IPS DF 6.9 (cell line): ENCODE data around the gene DOCK2.
"Not testable (repeated sequence)": the region's sequence is repeated elsewhere in the genome, so short reads cannot be mapped to it uniquely, and the experiment has no call there.

Experiments used
- DNase-seq: peaks from one replicate; pipeline ENCODE4 v3.0.0-alpha.2; 2013; ENCODE audit warnings: low read depth, low spot score
- H3K27ac ChIP-seq: one replicate; pipeline ENCODE4 v1.5.1; 2013; ENCODE audit warnings: low read length, control low read depth
- H3K27me3 ChIP-seq: 2 replicates; pipeline ENCODE4 v1.6.1; 2013; ENCODE audit warnings: mild to moderate bottlenecking, low read length; ENCODE audit not compliant: control insufficient read depth, insufficient read depth
- H3K36me3 ChIP-seq: 2 replicates; pipeline ENCODE4 v1.6.1; 2013; ENCODE audit warnings: low read length; ENCODE audit not compliant: control insufficient read depth, insufficient read depth
- H3K4me1 ChIP-seq: 2 replicates; pipeline ENCODE4 v1.6.1; 2013; ENCODE audit warnings: low read length; ENCODE audit not compliant: control insufficient read depth, insufficient read depth
- H3K4me3 ChIP-seq: 2 replicates; pipeline ENCODE4 v1.5.1; 2013; ENCODE audit warnings: mild to moderate bottlenecking, low read length
- H3K9me3 ChIP-seq: 2 replicates; pipeline ENCODE4 v1.6.1; 2013; ENCODE audit warnings: low read length, inconsistent platforms; ENCODE audit not compliant: control insufficient read depth, insufficient read depth
- WGBS: extraction: QIAGEN DNeasy Blood & Tissue Kit; methylation state at CpG from one replicate; pipeline ENCODE4 v1.1.7; 2013; ENCODE audit warnings: mixed read lengths, missing lambda C conversion rate; ENCODE audit not compliant: insufficient read length, insufficient coverage; 5-methylcytosine and 5-hydroxymethylcytosine counted together

Gene DOCK2

DNA sequence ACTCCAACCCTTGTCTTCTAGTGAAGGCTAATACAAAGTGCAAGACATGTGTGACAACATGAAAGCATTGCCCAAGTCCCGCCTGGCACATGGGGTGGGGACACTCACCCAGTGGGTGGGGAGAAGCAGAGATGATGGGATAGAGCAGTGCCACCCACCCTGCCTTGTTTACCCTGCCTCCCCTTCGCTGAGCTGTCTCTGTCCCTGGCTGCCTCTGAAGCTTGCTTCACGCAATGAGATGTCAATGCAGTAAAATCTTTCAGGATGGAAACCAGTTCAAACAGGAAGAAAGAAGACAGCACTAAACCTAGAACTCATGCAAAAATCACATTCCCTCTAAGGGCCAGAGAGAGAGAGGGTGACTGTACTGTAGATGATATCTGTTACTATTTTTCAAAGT, 195.2 kb downstream of the DOCK2 start:
- H3K4me3 ChIP-seq: no peak overlapping the region
- DNase-seq: no peak
- H3K27me3 ChIP-seq: no peaks in the 10 kb centered on the region
- WGBS: no CpG with 5 or more reads among the region's 3 CpGs
- no peaks in the 10 kb centered on the region for H3K4me1 ChIP-seq
- no peaks in the 10 kb centered on the region for H3K9me3 ChIP-seq
- H3K27ac ChIP-seq: no peak overlapping the region
- H3K36me3 ChIP-seq: no peaks in the 10 kb centered on the region

DNA sequence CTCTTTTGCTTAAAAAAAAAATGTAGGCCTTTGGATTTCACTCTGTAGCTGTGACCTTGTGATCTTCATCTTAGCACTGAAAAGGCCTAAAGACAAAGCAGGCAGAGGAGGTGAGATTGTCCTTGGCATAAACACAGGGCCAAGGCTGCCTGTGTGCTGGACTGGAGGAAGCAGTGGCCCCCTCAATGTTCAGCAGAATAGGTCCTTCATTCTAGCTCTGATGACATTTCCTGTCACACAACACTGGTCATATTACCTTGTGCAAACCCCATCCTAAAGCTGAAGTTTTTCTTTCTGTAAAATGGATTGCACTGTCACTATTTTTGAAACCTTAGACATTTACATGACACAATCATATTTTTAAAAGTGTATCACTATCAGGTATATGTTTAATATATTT, 195.8 kb downstream of the DOCK2 start:
- Histone ChIP-seq H3K4me3 (no peak overlapping the region), H3K27ac (no peak overlapping the region)
- no peak for DNase-seq

DNA sequence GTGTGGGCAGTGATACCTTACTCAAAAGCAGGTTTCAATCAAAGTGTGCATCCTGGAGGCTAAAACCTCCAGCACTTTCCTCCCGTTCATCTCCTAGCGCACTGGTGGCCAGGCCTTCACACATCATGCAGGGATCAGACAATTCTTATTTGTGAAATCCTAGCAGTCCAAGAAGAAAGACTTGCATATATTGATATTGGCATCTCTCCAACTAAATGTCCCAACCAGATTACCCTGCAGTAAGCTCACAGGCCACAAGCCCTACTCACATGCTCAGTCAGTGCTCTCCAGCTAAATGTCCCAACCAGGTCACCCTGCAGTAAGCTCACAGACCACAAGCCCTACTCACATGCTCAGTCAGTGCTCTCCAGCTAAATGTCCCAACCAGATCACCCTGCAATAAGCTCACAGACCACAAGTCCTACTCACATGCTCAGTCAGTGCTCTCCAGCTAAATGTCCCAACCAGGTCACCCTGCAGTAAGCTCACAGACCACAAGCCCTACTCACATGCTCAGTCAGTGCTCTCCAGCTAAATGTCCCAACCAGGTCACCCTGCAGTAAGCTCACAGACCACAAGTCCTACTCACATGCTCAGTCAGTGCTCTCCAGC, 196.7 kb downstream of the DOCK2 start:
- H3K27ac ChIP-seq, H3K9me3 ChIP-seq, DNase-seq, H3K4me3 ChIP-seq, H3K27me3 ChIP-seq, H3K36me3 ChIP-seq, H3K4me1 ChIP-seq: not testable (repeated sequence)
- no CpG with 5 or more reads among the region's 2 CpGs for WGBS

More for the DNA sequence above, 195.8 kb downstream of the DOCK2 start:
- Histone ChIP-seq H3K36me3 (no peaks in the 10 kb centered on the region), H3K27me3 (no peaks in the 10 kb centered on the region), H3K9me3 (no peaks in the 10 kb centered on the region), H3K4me1 (no peaks in the 10 kb centered on the region)

DNA sequence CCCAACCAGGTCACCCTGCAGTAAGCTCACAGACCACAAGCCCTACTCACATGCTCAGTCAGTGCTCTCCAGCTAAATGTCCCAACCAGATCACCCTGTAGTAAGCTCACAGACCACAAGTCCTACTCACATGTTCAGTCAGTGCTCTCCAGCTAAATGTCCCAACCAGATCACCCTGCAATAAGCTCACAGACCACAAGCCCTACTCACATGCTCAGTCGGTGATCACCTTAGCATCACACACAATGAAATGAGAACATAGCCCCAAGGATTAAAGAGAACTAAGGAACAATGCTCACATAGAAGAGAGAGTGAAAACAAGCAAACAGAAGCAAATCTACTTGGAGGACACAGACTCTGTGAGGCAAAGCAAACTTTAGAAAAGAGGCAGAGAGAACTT, 197.5 kb downstream of the DOCK2 start:
- H3K9me3 ChIP-seq, H3K36me3 ChIP-seq, DNase-seq, H3K4me3 ChIP-seq, H3K4me1 ChIP-seq, H3K27me3 ChIP-seq, H3K27ac ChIP-seq: not testable (repeated sequence)
- WGBS: no CpG with 5 or more reads among the region's 1 CpG

DNA sequence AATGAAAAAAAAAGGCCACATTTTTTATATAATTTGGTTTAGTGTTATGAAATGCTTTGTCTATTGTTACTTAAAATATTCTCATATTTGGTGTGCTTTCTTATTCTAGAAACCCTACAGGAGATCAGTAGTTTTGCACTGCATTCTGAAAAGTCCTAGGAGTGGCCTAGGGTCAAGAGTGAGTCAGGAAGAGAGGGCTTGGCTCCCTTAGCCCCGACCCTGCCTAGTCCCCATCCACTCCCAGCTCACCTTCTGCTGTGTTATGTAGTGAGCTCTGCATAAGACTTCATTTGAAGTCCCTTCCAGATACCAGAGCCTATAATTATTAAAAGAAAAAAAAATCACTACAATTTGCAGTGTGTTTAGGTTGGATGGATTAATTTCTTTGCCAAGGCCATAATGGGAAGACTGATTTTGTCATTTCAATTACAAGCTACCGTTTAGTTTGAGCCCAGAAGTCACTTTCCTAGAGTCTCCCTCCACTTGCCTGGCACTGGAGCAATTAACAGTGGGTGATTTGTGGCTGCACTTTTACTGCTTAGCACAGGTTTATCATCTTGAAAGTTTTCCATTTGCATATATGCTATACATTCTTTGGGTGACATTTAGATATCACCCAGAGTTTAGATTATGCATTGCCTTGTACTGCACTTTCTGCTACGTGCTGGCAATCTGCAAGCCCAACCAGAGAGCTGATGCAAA, 199.9 kb downstream of the DOCK2 start:
- no peaks in the 10 kb centered on the region for H3K4me1 ChIP-seq
- no CpG with 5 or more reads among the region's 3 CpGs for WGBS
- DNase-seq: no peak
- H3K27me3 ChIP-seq: no peaks in the 10 kb centered on the region
- no peaks in the 10 kb centered on the region for H3K36me3 ChIP-seq
- no peaks in the 10 kb centered on the region for H3K9me3 ChIP-seq
- H3K4me3 ChIP-seq: no peak overlapping the region
- H3K27ac ChIP-seq: no peak overlapping the region

DNA sequence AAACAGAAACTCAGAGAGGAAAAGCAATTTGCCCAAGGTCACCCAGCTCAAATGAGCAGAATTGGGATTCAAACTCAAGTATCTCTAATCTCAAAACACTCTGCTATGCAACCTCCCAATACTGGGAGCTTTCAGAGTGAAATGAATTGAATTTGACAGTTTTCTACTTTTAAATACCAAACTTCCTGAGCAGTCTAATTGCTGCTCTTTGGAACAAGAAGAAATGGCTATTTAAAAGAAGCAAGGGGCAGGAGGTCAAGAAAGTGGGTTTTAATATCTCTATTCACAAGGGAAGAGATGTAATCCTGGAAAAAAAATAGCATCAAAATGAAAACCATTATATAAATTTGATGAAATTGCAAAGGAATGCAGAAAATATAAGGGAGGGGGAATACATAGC, 200.6 kb downstream of the DOCK2 start:
- DNase-seq: no peak
- Histone ChIP-seq H3K27ac (no peak overlapping the region), H3K27me3 (no peaks in the 10 kb centered on the region), H3K36me3 (no peaks in the 10 kb centered on the region), H3K9me3 (no peaks in the 10 kb centered on the region), H3K4me3 (no peak overlapping the region), H3K4me1 (no peaks in the 10 kb centered on the region)

DNA sequence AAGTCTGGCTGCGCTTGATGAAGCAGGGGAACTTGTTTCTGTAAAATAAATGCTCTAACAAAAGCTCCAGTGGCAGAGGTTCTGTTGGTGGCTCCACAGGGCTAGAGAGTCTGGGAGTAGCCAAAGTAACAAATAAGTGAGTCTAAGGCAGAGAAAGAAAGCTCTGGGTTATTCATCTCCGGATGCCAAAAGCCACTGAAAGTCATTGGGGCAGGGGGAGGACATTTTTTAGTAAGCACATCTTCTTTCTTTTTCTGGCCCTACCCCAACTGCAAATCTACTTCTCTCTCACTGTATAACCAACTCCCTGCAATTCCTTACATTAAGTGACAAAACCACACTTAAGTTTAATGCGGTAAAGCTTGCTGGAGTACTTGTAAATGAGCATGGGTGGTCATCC, 201.6 kb downstream of the DOCK2 start:
- no peak overlapping the region for H3K27ac ChIP-seq
- H3K27me3 ChIP-seq: no peaks in the 10 kb centered on the region
- DNase-seq: no peak
- no peaks in the 10 kb centered on the region for H3K9me3 ChIP-seq
- no peak overlapping the region for H3K4me3 ChIP-seq
- no peaks in the 10 kb centered on the region for H3K36me3 ChIP-seq
- H3K4me1 ChIP-seq: no peaks in the 10 kb centered on the region
- no CpG with 5 or more reads among the region's 3 CpGs for WGBS

DNA sequence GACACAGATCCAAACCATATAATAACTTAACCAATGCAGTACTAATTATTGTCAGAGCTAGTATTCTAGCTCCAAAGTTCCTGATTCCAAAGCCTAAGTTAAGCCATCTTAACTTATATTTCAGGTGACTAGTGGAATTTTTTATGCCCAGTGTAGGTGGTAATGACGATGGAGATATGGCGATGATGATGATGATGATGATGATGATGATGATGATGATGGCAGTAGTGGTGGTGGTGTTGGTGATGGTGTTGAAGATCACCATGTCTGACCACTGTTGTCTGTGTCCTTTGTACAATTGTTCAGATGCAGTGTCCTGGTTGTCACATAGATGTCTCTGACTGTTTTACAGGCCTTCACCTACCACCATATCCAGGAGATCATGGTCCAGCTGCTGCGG, 203.3 kb downstream of the DOCK2 start:
- Histone ChIP-seq H3K27me3 (no peaks in the 10 kb centered on the region), H3K4me3 (no peak overlapping the region), H3K4me1 (no peaks in the 10 kb centered on the region), H3K27ac (no peak overlapping the region), H3K36me3 (no peaks in the 10 kb centered on the region), H3K9me3 (no peaks in the 10 kb centered on the region)
- no peak for DNase-seq
- WGBS: no CpG with 5 or more reads among the region's 3 CpGs

DNA sequence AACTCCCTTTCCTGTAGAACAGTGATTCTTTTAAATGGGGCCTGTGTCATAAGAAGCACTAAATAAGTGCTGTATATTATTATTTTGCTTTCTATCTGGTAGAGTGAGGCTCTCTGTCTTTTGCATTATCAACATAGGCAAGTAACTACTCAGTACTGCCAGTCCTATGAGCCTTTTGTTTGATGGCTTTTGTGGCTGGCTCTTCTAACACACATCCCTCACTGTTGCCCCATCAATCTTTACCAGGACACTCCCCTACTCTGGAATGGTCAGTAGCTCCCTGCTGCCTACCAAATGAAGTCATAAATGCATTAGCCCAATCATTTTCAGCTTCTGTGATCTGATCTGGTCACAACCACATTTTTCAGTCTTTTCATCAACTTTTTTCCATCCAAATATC, 205.6 kb downstream of the DOCK2 start:
- H3K36me3 ChIP-seq: no peaks in the 10 kb centered on the region

DNA sequence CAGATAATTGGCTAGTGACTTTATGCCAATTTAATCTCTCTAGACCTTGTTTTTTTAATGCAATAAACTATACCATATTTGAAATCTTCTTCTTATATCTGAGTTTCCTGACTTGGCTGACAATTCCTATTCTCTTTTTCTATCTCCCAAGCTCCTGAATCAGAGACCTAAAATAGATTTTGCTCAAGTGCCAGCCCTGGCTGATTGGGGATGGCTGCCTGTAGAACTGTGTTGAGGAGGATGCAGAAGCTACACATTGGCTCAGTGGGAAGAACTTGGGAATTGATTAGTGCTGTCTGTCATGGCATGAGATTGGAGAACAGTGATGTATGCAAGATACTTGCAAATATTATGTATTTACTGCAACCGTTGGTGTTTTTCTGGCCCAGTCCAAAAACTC, 210.4 kb downstream of the DOCK2 start:
- H3K36me3 ChIP-seq: no peaks in the 10 kb centered on the region
- H3K9me3 ChIP-seq: peaks cover 3% of the 10 kb centered on the region; the same call in 1 of the 2 replicates
- no peak overlapping the region for H3K27ac ChIP-seq
- no CpG with 5 or more reads among the region's 1 CpG for WGBS
- no peak overlapping the region for H3K4me3 ChIP-seq
- no peaks in the 10 kb centered on the region for H3K27me3 ChIP-seq
- DNase-seq: no peak
- no peaks in the 10 kb centered on the region for H3K4me1 ChIP-seq

More for the DNA sequence above, 205.6 kb downstream of the DOCK2 start:
- no peaks in the 10 kb centered on the region for H3K4me1 ChIP-seq
- H3K4me3 ChIP-seq: no peak overlapping the region
- no peak overlapping the region for H3K27ac ChIP-seq
- H3K27me3 ChIP-seq: no peaks in the 10 kb centered on the region
- H3K9me3 ChIP-seq: no peaks in the 10 kb centered on the region
- DNase-seq: no peak

DNA sequence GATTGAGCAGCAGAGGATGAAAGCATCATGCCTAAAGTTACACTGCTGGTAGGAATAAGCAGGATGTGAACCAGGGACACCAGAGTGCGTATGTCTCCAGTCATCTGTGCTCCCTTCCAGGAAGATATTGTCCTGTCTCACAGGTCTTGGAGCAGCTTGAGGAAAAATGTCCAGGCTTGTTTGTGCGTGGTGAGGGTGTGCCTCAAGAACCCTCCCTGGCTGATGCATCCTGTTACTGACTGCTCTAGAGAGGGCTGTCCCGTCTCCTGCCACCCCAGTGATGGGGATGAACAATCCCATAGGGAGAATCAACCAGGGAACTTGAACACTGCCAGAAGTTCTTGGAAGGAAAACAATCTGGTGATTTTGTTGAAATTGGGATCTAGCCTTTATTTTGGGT, 211.2 kb downstream of the DOCK2 start:
- H3K9me3 ChIP-seq: peaks cover 3% of the 10 kb centered on the region; the same call in 1 of the 2 replicates
- DNase-seq: no peak
- no peak overlapping the region for H3K4me3 ChIP-seq
- H3K36me3 ChIP-seq: no peaks in the 10 kb centered on the region
- no peaks in the 10 kb centered on the region for H3K27me3 ChIP-seq
- H3K27ac ChIP-seq: no peak overlapping the region
- no CpG with 5 or more reads among the region's 3 CpGs for WGBS
- no peaks in the 10 kb centered on the region for H3K4me1 ChIP-seq
